A673 (cell line): ENCODE measurements around the gene ACOX3.

ENCODE experiments used
- EZH2 ChIP-seq: fragments of 200-600 bp; sonication (generic); IDR thresholded peaks from 2 replicates; pipeline ENCODE4 v1.6.1; 2017; ENCODE audit warnings: borderline replicate concordance, low read depth, mild to moderate bottlenecking, mixed read lengths, antibody characterized with exemption, low read length; ENCODE audit not compliant: poor library complexity, severe bottlenecking
- TF ChIP-seq, protein P1 (sequence below): fragments of 300-800, 200-600 bp; sonication (generic); conservative IDR thresholded peaks from 2 replicates; pipeline ENCODE4 v1.5.1; 2017; ENCODE audit warnings: low read depth, mild to moderate bottlenecking, antibody characterized with exemption, low read length, moderate library complexity, mixed read lengths

DNA sequence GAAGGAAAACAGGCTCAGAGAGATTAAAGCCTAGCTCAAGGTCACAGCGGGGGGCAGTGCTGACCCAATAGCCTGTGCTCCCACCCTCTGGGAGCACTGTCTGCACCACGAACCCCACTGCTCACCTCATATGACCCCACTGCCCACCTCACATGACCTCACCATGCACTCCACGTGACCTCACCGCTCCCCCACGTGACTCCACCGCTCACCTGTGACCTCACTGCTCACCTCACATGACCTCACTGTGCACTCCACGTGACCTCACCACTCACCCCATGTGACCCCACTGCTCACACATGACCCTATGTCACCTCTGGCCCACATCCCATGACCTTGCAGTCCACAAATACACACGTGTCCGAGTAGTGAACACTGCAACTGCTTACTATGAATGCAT is 55.4 kb downstream of the ACOX3 start:
- TF ChIP-seq, protein P1, sequence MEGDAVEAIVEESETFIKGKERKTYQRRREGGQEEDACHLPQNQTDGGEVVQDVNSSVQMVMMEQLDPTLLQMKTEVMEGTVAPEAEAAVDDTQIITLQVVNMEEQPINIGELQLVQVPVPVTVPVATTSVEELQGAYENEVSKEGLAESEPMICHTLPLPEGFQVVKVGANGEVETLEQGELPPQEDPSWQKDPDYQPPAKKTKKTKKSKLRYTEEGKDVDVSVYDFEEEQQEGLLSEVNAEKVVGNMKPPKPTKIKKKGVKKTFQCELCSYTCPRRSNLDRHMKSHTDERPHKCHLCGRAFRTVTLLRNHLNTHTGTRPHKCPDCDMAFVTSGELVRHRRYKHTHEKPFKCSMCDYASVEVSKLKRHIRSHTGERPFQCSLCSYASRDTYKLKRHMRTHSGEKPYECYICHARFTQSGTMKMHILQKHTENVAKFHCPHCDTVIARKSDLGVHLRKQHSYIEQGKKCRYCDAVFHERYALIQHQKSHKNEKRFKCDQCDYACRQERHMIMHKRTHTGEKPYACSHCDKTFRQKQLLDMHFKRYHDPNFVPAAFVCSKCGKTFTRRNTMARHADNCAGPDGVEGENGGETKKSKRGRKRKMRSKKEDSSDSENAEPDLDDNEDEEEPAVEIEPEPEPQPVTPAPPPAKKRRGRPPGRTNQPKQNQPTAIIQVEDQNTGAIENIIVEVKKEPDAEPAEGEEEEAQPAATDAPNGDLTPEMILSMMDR = no peak
- TF ChIP-seq EZH2 = no peak
